ENCODE data around the gene IKZF3.

IKZF3 gene

GRCh38 chr17:39816272-39816671 lies 47.8 kb downstream of the IKZF3 start:
- no peaks in the 10 kb centered on the region for H3K79me2 ChIP-seq (ENCODE audit: control insufficient read depth, insufficient read depth, low read length, unreplicated experiment)
- 0 out of 2 replicates have a peak, but pooled peaks cover 5% of the 10 kb centered on the region for H3K27me3 ChIP-seq (ENCODE audit: insufficient read depth, low read length)
- peaks cover 7% of the 10 kb centered on the region for H3K4me1 ChIP-seq (ENCODE audit: control insufficient read depth, insufficient read depth, low read length, unreplicated experiment)
- no peaks in the 10 kb centered on the region for H3K36me3 ChIP-seq (ENCODE audit: insufficient read depth, low read length)
- H2AFZ ChIP-seq (ENCODE audit: low read length, unreplicated experiment): no peak overlapping the region
- no peak overlapping the region for H3K27ac ChIP-seq (ENCODE audit: low read depth, low read length)
- H3K4me3 ChIP-seq (ENCODE audit: low read depth, low read length): no peak overlapping the region

GRCh38 chr17:39814497-39814896 lies 49.6 kb downstream of the IKZF3 start:
- Histone ChIP-seq H3K79me2 (ENCODE audit: control insufficient read depth, insufficient read depth, low read length, unreplicated experiment) (no peaks in the 10 kb centered on the region), H3K4me3 (ENCODE audit: low read depth, low read length) (no peak overlapping the region), H2AFZ (ENCODE audit: low read length, unreplicated experiment) (no peak overlapping the region), H3K27me3 (ENCODE audit: insufficient read depth, low read length) (0 out of 2 replicates have a peak, but pooled peaks cover 5% of the 10 kb centered on the region), H3K36me3 (ENCODE audit: insufficient read depth, low read length) (no peaks in the 10 kb centered on the region), H3K4me1 (ENCODE audit: control insufficient read depth, insufficient read depth, low read length, unreplicated experiment) (no peaks in the 10 kb centered on the region), H3K27ac (ENCODE audit: low read depth, low read length) (no peak overlapping the region)

DNA sequence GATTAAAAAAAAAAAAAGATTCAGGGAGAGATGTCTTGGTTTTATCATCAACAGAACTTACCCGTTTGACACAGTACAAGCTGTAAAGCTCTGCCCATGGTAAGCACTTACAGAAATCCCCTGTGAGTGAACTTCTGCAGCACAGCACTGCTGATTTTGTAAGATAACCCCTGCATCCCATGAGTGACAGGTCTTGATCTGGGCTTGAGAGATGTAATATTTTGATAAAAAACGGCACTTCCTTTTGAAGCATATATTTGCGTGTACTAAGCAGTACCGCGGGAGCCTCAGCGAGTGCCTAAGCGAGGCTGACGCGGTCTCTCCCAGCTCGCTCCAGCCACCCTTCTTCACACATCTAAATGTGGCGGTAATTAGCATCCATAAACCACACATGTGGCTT lies 50.5 kb downstream of the IKZF3 start:
- no peaks in the 10 kb centered on the region for H3K79me2 ChIP-seq (ENCODE audit: control insufficient read depth, insufficient read depth, low read length, unreplicated experiment)
- H3K27me3 ChIP-seq (ENCODE audit: insufficient read depth, low read length): 0 out of 2 replicates have a peak, but pooled peaks cover 5% of the 10 kb centered on the region
- no peaks in the 10 kb centered on the region for H3K4me1 ChIP-seq (ENCODE audit: control insufficient read depth, insufficient read depth, low read length, unreplicated experiment)
- no peak overlapping the region for H2AFZ ChIP-seq (ENCODE audit: low read length, unreplicated experiment)
- H3K27ac ChIP-seq (ENCODE audit: low read depth, low read length): no peak overlapping the region
- H3K4me3 ChIP-seq (ENCODE audit: low read depth, low read length): no peak overlapping the region
- H3K36me3 ChIP-seq (ENCODE audit: insufficient read depth, low read length): no peaks in the 10 kb centered on the region

DNA sequence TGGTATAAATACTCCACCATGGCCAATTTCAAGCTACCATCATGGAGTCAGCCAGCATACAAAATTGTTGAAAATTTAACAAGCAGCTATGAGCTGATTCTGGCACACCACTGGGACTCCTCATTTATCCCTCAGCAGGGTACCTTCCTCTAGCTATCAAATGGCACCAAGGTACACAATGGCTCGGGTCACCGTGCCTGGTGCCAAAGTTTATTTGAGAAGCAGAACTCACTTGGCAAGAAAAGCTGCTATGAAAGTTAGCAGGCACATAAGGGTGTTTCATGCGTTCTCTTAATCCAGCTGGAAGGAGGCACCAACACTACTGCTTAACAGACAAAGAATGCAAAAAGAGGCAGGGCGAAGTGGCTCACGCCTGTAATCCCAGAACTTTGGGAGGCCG lies 51.6 kb downstream of the IKZF3 start:
- Histone ChIP-seq H3K4me1 (ENCODE audit: control insufficient read depth, insufficient read depth, low read length, unreplicated experiment) (no peaks in the 10 kb centered on the region), H3K79me2 (ENCODE audit: control insufficient read depth, insufficient read depth, low read length, unreplicated experiment) (no peaks in the 10 kb centered on the region), H3K4me3 (ENCODE audit: low read depth, low read length) (no peak overlapping the region), H3K27me3 (ENCODE audit: insufficient read depth, low read length) (0 out of 2 replicates have a peak, but pooled peaks cover 5% of the 10 kb centered on the region), H3K27ac (ENCODE audit: low read depth, low read length) (no peak overlapping the region), H3K36me3 (ENCODE audit: insufficient read depth, low read length) (no peaks in the 10 kb centered on the region), H2AFZ (ENCODE audit: low read length, unreplicated experiment) (no peak overlapping the region)

- Histone ChIP-seq H2AFZ (ENCODE audit: low read length, unreplicated experiment) (no peak overlapping the region), H3K27ac (ENCODE audit: low read depth, low read length) (no peak overlapping the region), H3K4me1 (ENCODE audit: control insufficient read depth, insufficient read depth, low read length, unreplicated experiment) (no peaks in the 10 kb centered on the region), H3K27me3 (ENCODE audit: insufficient read depth, low read length) (0 out of 2 replicates have a peak, but pooled peaks cover 5% of the 10 kb centered on the region), H3K4me3 (ENCODE audit: low read depth, low read length) (no peak overlapping the region), H3K36me3 (ENCODE audit: insufficient read depth, low read length) (no peaks in the 10 kb centered on the region), H3K79me2 (ENCODE audit: control insufficient read depth, insufficient read depth, low read length, unreplicated experiment) (no peaks in the 10 kb centered on the region)
These were observed 53.0 kb downstream of the IKZF3 start for GRCh38 chr17:39810939-39811728.

- Histone ChIP-seq H3K4me1 (ENCODE audit: control insufficient read depth, insufficient read depth, low read length, unreplicated experiment) (no peaks in the 10 kb centered on the region), H3K79me2 (ENCODE audit: control insufficient read depth, insufficient read depth, low read length, unreplicated experiment) (no peaks in the 10 kb centered on the region), H3K27me3 (ENCODE audit: insufficient read depth, low read length) (0 out of 2 replicates have a peak, but pooled peaks cover 5% of the 10 kb centered on the region), H3K36me3 (ENCODE audit: insufficient read depth, low read length) (no peaks in the 10 kb centered on the region), H3K4me3 (ENCODE audit: low read depth, low read length) (no peak overlapping the region), H2AFZ (ENCODE audit: low read length, unreplicated experiment) (no peak overlapping the region), H3K27ac (ENCODE audit: low read depth, low read length) (no peak overlapping the region)
These were observed 54.9 kb downstream of the IKZF3 start for GRCh38 chr17:39809221-39809620.

- H3K79me2 ChIP-seq (ENCODE audit: control insufficient read depth, insufficient read depth, low read length, unreplicated experiment): no peaks in the 10 kb centered on the region
- H2AFZ ChIP-seq (ENCODE audit: low read length, unreplicated experiment): no peak overlapping the region
- H3K4me3 ChIP-seq (ENCODE audit: low read depth, low read length): no peak overlapping the region
- no peaks in the 10 kb centered on the region for H3K4me1 ChIP-seq (ENCODE audit: control insufficient read depth, insufficient read depth, low read length, unreplicated experiment)
- no peaks in the 10 kb centered on the region for H3K36me3 ChIP-seq (ENCODE audit: insufficient read depth, low read length)
- H3K27ac ChIP-seq (ENCODE audit: low read depth, low read length): no peak overlapping the region
- 0 out of 2 replicates have a peak, but pooled peaks cover 5% of the 10 kb centered on the region for H3K27me3 ChIP-seq (ENCODE audit: insufficient read depth, low read length)
These were observed 55.6 kb downstream of the IKZF3 start for GRCh38 chr17:39808409-39808997.

GRCh38 chr17:39804839-39805238 lies 59.3 kb downstream of the IKZF3 start:
- Histone ChIP-seq H3K36me3 (ENCODE audit: insufficient read depth, low read length) (no peaks in the 10 kb centered on the region), H2AFZ (ENCODE audit: low read length, unreplicated experiment) (no peak overlapping the region), H3K27ac (ENCODE audit: low read depth, low read length) (no peak overlapping the region), H3K27me3 (ENCODE audit: insufficient read depth, low read length) (0 out of 2 replicates have a peak, but pooled peaks cover 3% of the 10 kb centered on the region), H3K4me3 (ENCODE audit: low read depth, low read length) (no peak overlapping the region), H3K79me2 (ENCODE audit: control insufficient read depth, insufficient read depth, low read length, unreplicated experiment) (no peaks in the 10 kb centered on the region), H3K4me1 (ENCODE audit: control insufficient read depth, insufficient read depth, low read length, unreplicated experiment) (no peaks in the 10 kb centered on the region)

DNA sequence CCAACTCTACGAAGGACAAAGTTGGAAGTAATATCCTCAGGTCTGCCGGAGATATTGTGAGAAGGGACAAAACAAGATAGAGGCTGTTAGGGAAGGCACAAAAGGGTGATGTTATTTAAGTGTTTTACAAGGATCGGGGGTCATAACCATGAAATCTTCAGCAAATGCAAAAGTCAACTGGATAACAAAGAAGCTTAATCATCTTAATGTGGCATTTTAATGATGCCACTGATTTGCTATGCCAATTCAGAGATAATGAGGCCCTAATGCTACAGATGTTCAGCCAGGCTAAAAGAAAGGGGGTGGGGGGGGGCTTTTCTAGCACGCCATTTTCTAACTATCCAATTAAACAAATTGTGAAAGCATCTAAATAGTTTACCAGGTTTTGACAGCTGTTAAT lies 63.1 kb downstream of the IKZF3 start:
- Histone ChIP-seq H3K27me3 (ENCODE audit: insufficient read depth, low read length) (0 out of 2 replicates have a peak, but pooled peaks cover 3% of the 10 kb centered on the region), H3K4me3 (ENCODE audit: low read depth, low read length) (no peak overlapping the region), H3K4me1 (ENCODE audit: control insufficient read depth, insufficient read depth, low read length, unreplicated experiment) (no peaks in the 10 kb centered on the region), H2AFZ (ENCODE audit: low read length, unreplicated experiment) (no peak overlapping the region), H3K36me3 (ENCODE audit: insufficient read depth, low read length) (no peaks in the 10 kb centered on the region), H3K27ac (ENCODE audit: low read depth, low read length) (no peak overlapping the region), H3K79me2 (ENCODE audit: control insufficient read depth, insufficient read depth, low read length, unreplicated experiment) (no peaks in the 10 kb centered on the region)

GRCh38 chr17:39800540-39800939 lies 63.6 kb downstream of the IKZF3 start:
- no peaks in the 10 kb centered on the region for H3K36me3 ChIP-seq (ENCODE audit: insufficient read depth, low read length)
- no peak overlapping the region for H3K4me3 ChIP-seq (ENCODE audit: low read depth, low read length)
- no peaks in the 10 kb centered on the region for H3K79me2 ChIP-seq (ENCODE audit: control insufficient read depth, insufficient read depth, low read length, unreplicated experiment)
- H3K4me1 ChIP-seq (ENCODE audit: control insufficient read depth, insufficient read depth, low read length, unreplicated experiment): no peaks in the 10 kb centered on the region
- H3K27ac ChIP-seq (ENCODE audit: low read depth, low read length): no peak overlapping the region
- no peak overlapping the region for H2AFZ ChIP-seq (ENCODE audit: low read length, unreplicated experiment)
- H3K27me3 ChIP-seq (ENCODE audit: insufficient read depth, low read length): 0 out of 2 replicates have a peak, but pooled peaks cover 3% of the 10 kb centered on the region

- Histone ChIP-seq H3K27me3 (ENCODE audit: insufficient read depth, low read length) (0 out of 2 replicates have a peak, but pooled peaks cover 3% of the 10 kb centered on the region), H3K79me2 (ENCODE audit: control insufficient read depth, insufficient read depth, low read length, unreplicated experiment) (no peaks in the 10 kb centered on the region), H3K36me3 (ENCODE audit: insufficient read depth, low read length) (no peaks in the 10 kb centered on the region), H3K4me3 (ENCODE audit: low read depth, low read length) (no peak overlapping the region), H3K27ac (ENCODE audit: low read depth, low read length) (no peak overlapping the region), H3K4me1 (ENCODE audit: control insufficient read depth, insufficient read depth, low read length, unreplicated experiment) (no peaks in the 10 kb centered on the region), H2AFZ (ENCODE audit: low read length, unreplicated experiment) (no peak overlapping the region)
These were observed 64.7 kb downstream of the IKZF3 start for GRCh38 chr17:39799395-39799794.

Data from ACC112 (cell line).